ENCODE measurements around the gene CHMP6. TPM values are rescaled to one million over a fixed set of nuclear protein-coding genes. Genes with fewer than 3 reads are reported as not detected.

Gene CHMP6
- total and polyA plus RNA-seq, 9 of the 15 experiments (the other 6 are each of a cell fraction or from before 2014, with no cell fraction given): 0.25 to 30.4 (median 13.4) TPM

DNA sequence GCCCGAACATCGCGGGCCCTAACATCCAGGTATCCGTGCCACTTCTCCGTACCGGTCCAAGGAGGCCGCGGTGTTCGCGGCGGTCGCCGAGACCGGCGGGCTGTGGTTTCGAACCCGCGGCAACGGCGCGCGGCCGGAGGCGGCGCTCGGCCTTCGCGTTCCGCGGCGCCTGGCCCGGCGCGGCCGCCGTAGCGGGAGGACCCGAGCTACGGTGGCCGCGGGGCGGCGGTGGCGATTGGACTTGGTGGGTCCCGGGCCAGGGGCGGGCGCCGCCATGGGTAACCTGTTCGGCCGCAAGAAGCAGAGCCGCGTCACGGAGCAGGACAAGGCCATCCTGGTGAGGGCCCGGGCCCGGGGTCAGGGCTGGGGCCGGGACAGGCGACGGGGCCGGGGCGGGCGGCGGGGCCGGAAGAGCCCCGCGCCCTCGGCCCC, at the start of gene CHMP6 (continued):
- peak; percentile 57 for TF ChIP-seq GABPA (tag; conservative IDR thresholded peaks at IDR 0.05; ENCODE audit: low read depth)
- TF ChIP-seq ETS1 (conservative IDR thresholded peaks at IDR 0.05; ENCODE audit: control insufficient read depth, low read depth, low read length): no peak; the same call in 1 of the 2 replicates
- peak; percentile 84; the same call in 1 of the 2 replicates for TF ChIP-seq GATAD2B (IDR thresholded peaks at IDR 0.05; ENCODE audit: borderline replicate concordance)
- TF ChIP-seq, protein P1, sequence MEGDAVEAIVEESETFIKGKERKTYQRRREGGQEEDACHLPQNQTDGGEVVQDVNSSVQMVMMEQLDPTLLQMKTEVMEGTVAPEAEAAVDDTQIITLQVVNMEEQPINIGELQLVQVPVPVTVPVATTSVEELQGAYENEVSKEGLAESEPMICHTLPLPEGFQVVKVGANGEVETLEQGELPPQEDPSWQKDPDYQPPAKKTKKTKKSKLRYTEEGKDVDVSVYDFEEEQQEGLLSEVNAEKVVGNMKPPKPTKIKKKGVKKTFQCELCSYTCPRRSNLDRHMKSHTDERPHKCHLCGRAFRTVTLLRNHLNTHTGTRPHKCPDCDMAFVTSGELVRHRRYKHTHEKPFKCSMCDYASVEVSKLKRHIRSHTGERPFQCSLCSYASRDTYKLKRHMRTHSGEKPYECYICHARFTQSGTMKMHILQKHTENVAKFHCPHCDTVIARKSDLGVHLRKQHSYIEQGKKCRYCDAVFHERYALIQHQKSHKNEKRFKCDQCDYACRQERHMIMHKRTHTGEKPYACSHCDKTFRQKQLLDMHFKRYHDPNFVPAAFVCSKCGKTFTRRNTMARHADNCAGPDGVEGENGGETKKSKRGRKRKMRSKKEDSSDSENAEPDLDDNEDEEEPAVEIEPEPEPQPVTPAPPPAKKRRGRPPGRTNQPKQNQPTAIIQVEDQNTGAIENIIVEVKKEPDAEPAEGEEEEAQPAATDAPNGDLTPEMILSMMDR (IDR thresholded peaks at IDR 0.05 in 2 of 3, conservative IDR thresholded peaks at IDR 0.05 in 1 of 3; ENCODE audit: insufficient read depth in 2 of 3, low read depth in 1 of 3, low read length in 3 of 3): peak in 2 of 3 experiments; percentile 38 to 66; a peak in 3 of 6 replicates
- peak; percentile 69 for TF ChIP-seq ZNF24 (IDR thresholded peaks at IDR 0.05)
- peak; percentile 39 for TF ChIP-seq ZFP36 (IDR thresholded peaks at IDR 0.05; ENCODE audit: low read depth, low read length, partially characterized antibody)
- TF ChIP-seq ZNF282 (CRISPR knock-in tag; IDR thresholded peaks at IDR 0.05): no peak
- peak; percentile 78 for TF ChIP-seq HMGN3 (IDR thresholded peaks at IDR 0.05; ENCODE audit: borderline replicate concordance, extremely low read depth, insufficient read length, low read depth, low read length)
- TF ChIP-seq DNMT1 (IDR thresholded peaks at IDR 0.05): no peak
- no peak for TF ChIP-seq MTA2 (IDR thresholded peaks at IDR 0.05; ENCODE audit: low read depth)
- TF ChIP-seq RNF2 (IDR thresholded peaks at IDR 0.05): no peak
- TF ChIP-seq MITF (IDR thresholded peaks at IDR 0.05): no peak
- no peak for TF ChIP-seq ZBTB12 (CRISPR knock-in tag; IDR thresholded peaks at IDR 0.05)
- no peak for TF ChIP-seq GATAD2A (IDR thresholded peaks at IDR 0.05)
- TF ChIP-seq MTA3 (IDR thresholded peaks at IDR 0.05; ENCODE audit: borderline replicate concordance): peak; percentile 100
- TF ChIP-seq ZNF134 (CRISPR knock-in tag; conservative IDR thresholded peaks at IDR 0.05): peak; percentile 87; the same call in 1 of the 2 replicates
- TF ChIP-seq, protein P2, sequence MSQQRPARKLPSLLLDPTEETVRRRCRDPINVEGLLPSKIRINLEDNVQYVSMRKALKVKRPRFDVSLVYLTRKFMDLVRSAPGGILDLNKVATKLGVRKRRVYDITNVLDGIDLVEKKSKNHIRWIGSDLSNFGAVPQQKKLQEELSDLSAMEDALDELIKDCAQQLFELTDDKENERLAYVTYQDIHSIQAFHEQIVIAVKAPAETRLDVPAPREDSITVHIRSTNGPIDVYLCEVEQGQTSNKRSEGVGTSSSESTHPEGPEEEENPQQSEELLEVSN (IDR thresholded peaks at IDR 0.05; ENCODE audit: borderline replicate concordance in 1 of 2, extremely low read depth in 1 of 2, insufficient read depth in 1 of 2, insufficient read length in 1 of 2, low read depth in 1 of 2, low read length in 1 of 2, poor library complexity in 1 of 2, severe bottlenecking in 1 of 2): peak in 1 of 2 experiments; percentile 56
- TF ChIP-seq MXI1 (IDR thresholded peaks at IDR 0.05; ENCODE audit: low read depth, low read length): no peak
- TF ChIP-seq VEZF1 (CRISPR knock-in tag; IDR thresholded peaks at IDR 0.05): 0 out of 2 replicates have a peak, but pooled peaks have one; percentile 53
- TF ChIP-seq NR2C2 (CRISPR knock-in tag; IDR thresholded peaks at IDR 0.05): no peak
- peak; percentile 64 for TF ChIP-seq NR2C2 (tag; IDR thresholded peaks at IDR 0.05)
